H9 (cell line): ENCODE measurements around the gene SIL1. TPM values are rescaled to one million over a fixed set of nuclear protein-coding genes. Genes with fewer than 3 reads are reported as not detected.

Experiments used
- DNase-seq: peaks from one replicate; pipeline ENCODE4 v3.0.0-alpha.2; 2017
- H2AFZ ChIP-seq: one replicate; pipeline ENCODE4 v1.6.1; 2013; ENCODE audit warnings: mild to moderate bottlenecking, low read length, control low read depth, moderate library complexity
- H2AK5ac ChIP-seq: 2 replicates; pipeline ENCODE4 v1.6.1; 2013; ENCODE audit warnings: low read length, control low read depth, mixed read lengths; ENCODE audit not compliant: insufficient read length
- H2BK120ac ChIP-seq: one replicate; pipeline ENCODE4 v1.6.1; 2013; ENCODE audit warnings: low read depth, mild to moderate bottlenecking, low read length, control low read depth, inconsistent platforms; ENCODE audit not compliant: poor library complexity, severe bottlenecking
- H2BK12ac ChIP-seq: 2 replicates; pipeline ENCODE4 v1.6.1; 2013; ENCODE audit warnings: low read length, control low read depth, mixed read lengths, low read depth; ENCODE audit not compliant: insufficient read length
- H2BK15ac ChIP-seq: 2 replicates; pipeline ENCODE4 v1.6.1; 2013; ENCODE audit warnings: low read depth, low read length, control low read depth
- H2BK20ac ChIP-seq: one replicate; pipeline ENCODE4 v1.6.1; 2013; ENCODE audit warnings: low read depth, mild to moderate bottlenecking, low read length, control low read depth, inconsistent platforms; ENCODE audit not compliant: poor library complexity, severe bottlenecking
- H2BK5ac ChIP-seq: 2 replicates; pipeline ENCODE4 v1.6.1; 2013; ENCODE audit warnings: low read length, control low read depth, mixed read lengths; ENCODE audit not compliant: insufficient read length
- H3K14ac ChIP-seq: 2 replicates; pipeline ENCODE4 v1.6.1; 2013; ENCODE audit warnings: low read length, control low read depth; ENCODE audit not compliant: insufficient read depth
- H3K18ac ChIP-seq: 2 replicates; pipeline ENCODE4 v1.6.1; 2013; ENCODE audit warnings: low read depth, mild to moderate bottlenecking, mixed read lengths, low read length, control low read depth; ENCODE audit not compliant: insufficient read length
- H3K23ac ChIP-seq: 2 replicates; pipeline ENCODE4 v1.6.1; 2013; ENCODE audit warnings: low read length, control low read depth, mixed read lengths, low read depth; ENCODE audit not compliant: insufficient read length
- H3K23me2 ChIP-seq: 2 replicates; pipeline ENCODE4 v1.6.1; 2013; ENCODE audit warnings: low read depth, mild to moderate bottlenecking, mixed read lengths, low read length, control low read depth; ENCODE audit not compliant: insufficient read length, poor library complexity, severe bottlenecking
- H3K27ac ChIP-seq: 2 replicates; pipeline ENCODE4 v1.5.1; 2013; ENCODE audit warnings: low read length, control low read depth, mixed read lengths, low read depth; ENCODE audit not compliant: insufficient read length
- H3K27me3 ChIP-seq: 2 replicates; pipeline ENCODE4 v1.6.1; 2013; ENCODE audit warnings: low read length, control low read depth, inconsistent platforms; ENCODE audit not compliant: insufficient read depth
- H3K4ac ChIP-seq: 2 replicates; pipeline ENCODE4 v1.6.1; 2013; ENCODE audit warnings: low read depth, mild to moderate bottlenecking, control low read depth, inconsistent platforms, low read length, moderate library complexity
- H3K4me1 ChIP-seq: 2 replicates; pipeline ENCODE4 v1.6.1; 2013; ENCODE audit warnings: low read length, control low read depth, inconsistent platforms; ENCODE audit not compliant: insufficient read depth
- H3K4me2 ChIP-seq: 2 replicates; pipeline ENCODE4 v1.6.1; 2013; ENCODE audit warnings: low read length, control low read depth, mixed read lengths; ENCODE audit not compliant: insufficient read length, insufficient read depth
- H3K56ac ChIP-seq: 2 replicates; pipeline ENCODE4 v1.6.1; 2013; ENCODE audit warnings: low read depth, mild to moderate bottlenecking, mixed read lengths, low read length, control low read depth; ENCODE audit not compliant: insufficient read length
- H3K79me1 ChIP-seq: 2 replicates; pipeline ENCODE4 v1.6.1; 2013; ENCODE audit warnings: low read depth, mild to moderate bottlenecking, moderate library complexity, low read length, control low read depth, inconsistent platforms; ENCODE audit not compliant: insufficient read depth, poor library complexity, severe bottlenecking
- H3K79me2 ChIP-seq: 2 replicates; pipeline ENCODE4 v1.6.1; 2013; ENCODE audit warnings: low read length, control low read depth, inconsistent platforms; ENCODE audit not compliant: insufficient read depth
- H3K9ac ChIP-seq: 2 replicates; pipeline ENCODE4 v1.6.1; 2013; ENCODE audit warnings: low read length, control low read depth, mixed read lengths; ENCODE audit not compliant: insufficient read length; ENCODE audit errors: extremely low read depth
- H3K9me3 ChIP-seq: one replicate; pipeline ENCODE4 v1.6.1; 2013; ENCODE audit warnings: low read depth, low read length, inconsistent platforms; ENCODE audit not compliant: control insufficient read depth
- H3T11ph ChIP-seq: one replicate; pipeline ENCODE4 v1.6.1; 2013; ENCODE audit warnings: mild to moderate bottlenecking, low read length, control low read depth, inconsistent platforms
- H4K20me1 ChIP-seq: one replicate; pipeline ENCODE4 v1.6.1; 2013; ENCODE audit not compliant: control insufficient read depth, insufficient read length, insufficient read depth
- H4K5ac ChIP-seq: 2 replicates; pipeline ENCODE4 v1.6.1; 2013; ENCODE audit warnings: low read depth, mild to moderate bottlenecking, mixed read lengths, low read length, control low read depth; ENCODE audit not compliant: insufficient read length
- H4K8ac ChIP-seq: replicated peaks from 2 replicates; pipeline ENCODE4 v1.6.1; 2013; ENCODE audit warnings: low read length, control low read depth, mixed read lengths, low read depth; ENCODE audit not compliant: insufficient read length
- H4K91ac ChIP-seq: 2 replicates; pipeline ENCODE4 v1.6.1; 2013; ENCODE audit warnings: low read depth, mild to moderate bottlenecking, moderate library complexity, mixed read lengths, low read length, control low read depth; ENCODE audit not compliant: insufficient read length
- H3K27ac Mint-ChIP-seq, 3 experiments: 2 replicates in 2 of 3; 3 replicates in 1 of 3; pipeline ENCODE4 v1.8.0; 2020 to 2021; ENCODE audit warnings: mixed read lengths in 3 of 3, mild to moderate bottlenecking in 1 of 3, moderate library complexity in 1 of 3
- H3K27me3 Mint-ChIP-seq: 2 replicates; pipeline ENCODE4 v1.8.0; 2021; ENCODE audit warnings: low read depth, mild to moderate bottlenecking, moderate library complexity, mixed read lengths
- H3K36me3 Mint-ChIP-seq, 3 experiments: 2 replicates in 2 of 3; 3 replicates in 1 of 3; pipeline ENCODE4 v1.8.0; 2020 to 2021; ENCODE audit warnings: low read depth in 3 of 3, mixed read lengths in 3 of 3; ENCODE audit not compliant: insufficient read depth in 1 of 3
- H3K4me1 Mint-ChIP-seq, 2 experiments: 2 replicates each; pipeline ENCODE4 v1.8.0; 2020; ENCODE audit warnings: mixed read lengths in 2 of 2
- H3K4me3 Mint-ChIP-seq, 2 experiments: 2 replicates in 1 of 2; 3 replicates in 1 of 2; pipeline ENCODE4 v1.8.0; 2020 to 2021; ENCODE audit warnings: mild to moderate bottlenecking in 2 of 2, mixed read lengths in 2 of 2, moderate library complexity in 1 of 2
- H3K9me3 Mint-ChIP-seq, 2 experiments: 2 replicates in 1 of 2; 3 replicates in 1 of 2; pipeline ENCODE4 v1.8.0; 2020; ENCODE audit warnings: mild to moderate bottlenecking in 2 of 2, mixed read lengths in 2 of 2, moderate library complexity in 1 of 2
- CTCF ChIP-seq: fragments of 200-600 bp; sonication (generic); conservative IDR thresholded peaks from 3 replicates; pipeline ENCODE4 v1.8.0; 2021; ENCODE audit warnings: antibody characterized with exemption, mild to moderate bottlenecking
- WGBS: extraction: QIAGEN DNeasy Blood & Tissue Kit; methylation state at CpG from one replicate; pipeline ENCODE4 v1.1.7; 2013; ENCODE audit warnings: missing lambda C conversion rate, low lambda C conversion rate, mixed read lengths; ENCODE audit not compliant: insufficient read length; ENCODE audit errors: extremely low coverage; 5-methylcytosine and 5-hydroxymethylcytosine counted together
- total RNA-seq: library from RNA; stranded (reverse); gene quantifications from 2 replicates; pipeline ENCODE4 v1.2.1, GENCODE V29; 2021

Gene SIL1
- total RNA-seq, 1 experiment from 2014 or later: 10.6 TPM

- Histone ChIP-seq H3K23ac (no peak overlapping the region), H2BK15ac (no peak overlapping the region), H4K8ac (no peak overlapping the region), H2BK20ac (no peak overlapping the region), H2AK5ac (no peak overlapping the region), H3K79me2 (no peaks in the 10 kb centered on the region), H3K4me2 (no peak overlapping the region), H2BK120ac (no peak overlapping the region), H3T11ph (no peak overlapping the region), H3K79me1 (no peaks in the 10 kb centered on the region), H4K91ac (no peak overlapping the region), H3K23me2 (no peaks in the 10 kb centered on the region), H3K9ac (no peak overlapping the region), H3K4me1 (no peaks in the 10 kb centered on the region), H3K4ac (no peak overlapping the region), H4K20me1 (no peaks in the 10 kb centered on the region), H2AFZ (no peak overlapping the region), H2BK12ac (no peak overlapping the region), H3K9me3 (no peaks in the 10 kb centered on the region), H3K18ac (no peak overlapping the region), H2BK5ac (no peak overlapping the region), H3K56ac (no peak overlapping the region), H3K27ac (no peak overlapping the region), H3K27me3 (no peaks in the 10 kb centered on the region), H4K5ac (no peak overlapping the region), H3K14ac (no peak overlapping the region)
- TF ChIP-seq CTCF: peak; percentile 61
- WGBS: no CpG with 5 or more reads among the region's 7 CpGs
- Mint-ChIP-seq H3K4me1 (0 out of 4 replicates have a peak, but pooled peaks cover 0 to 3% of the 10 kb centered on the region in 2 experiments), H3K27ac (no peak overlapping the region), H3K9me3 (peaks cover 0 to 3% of the 10 kb centered on the region in 2 experiments; a peak in 3 of 5 replicates), H3K4me3 (no peak overlapping the region), H3K36me3 (peaks cover 0 to 5% (median 0%) of the 10 kb centered on the region in 3 experiments; a peak in 2 of 7 replicates), H3K27me3 (no peaks in the 10 kb centered on the region)
- peak; percentile 41 for DNase-seq
These were observed 159.4 kb downstream of the SIL1 start for GRCh38 chr5:139038613-139039305.
